DMS53 treated with DMSO at 0.1 percent for 48 hours (cell line): ENCODE measurements around the gene LITAFD.
"Not testable (repeated sequence)": the region's sequence is repeated elsewhere in the genome, so short reads cannot be mapped to it uniquely, and the experiment has no call there.

Experiments used
- DNase-seq: peaks from one replicate; lab custom pipeline; 2025; ENCODE audit not compliant: unreplicated experiment; lab: John Stamatoyannopoulos, UW

The LITAFD gene

DNA sequence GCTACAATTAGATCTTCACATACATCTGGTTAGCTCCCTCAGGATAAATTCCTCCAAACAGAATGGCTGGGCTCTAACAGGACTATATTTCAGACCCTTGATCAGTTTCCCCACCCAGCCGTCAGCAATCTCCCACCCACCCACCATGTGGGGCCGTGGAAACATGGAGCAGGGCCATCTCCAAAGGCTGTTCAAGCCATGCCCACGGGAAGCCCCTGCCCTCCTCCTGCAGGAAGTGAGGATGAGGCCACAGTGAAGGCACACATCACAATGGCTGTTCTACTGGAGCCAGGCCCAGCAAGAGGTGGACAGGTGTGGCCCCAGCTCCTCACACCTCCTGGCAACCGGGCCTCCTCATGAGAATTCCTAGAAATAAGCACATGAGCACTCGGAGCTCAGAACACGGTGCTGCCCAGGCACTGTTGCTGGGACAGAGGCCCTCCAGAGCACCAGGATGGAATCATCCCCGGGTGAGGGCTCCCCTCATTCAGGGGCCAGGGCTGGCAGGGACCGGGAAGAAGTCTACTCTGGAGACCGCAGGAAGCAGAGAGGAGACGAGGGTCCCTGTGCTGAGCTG, at the start of gene LITAFD:
Gene LITAFD (plus strand): TSS at position 311 of the 577 bp plus-strand sequence. CDS start 2,005 bp downstream, outside the sequence.
- no peak for DNase-seq

DNA sequence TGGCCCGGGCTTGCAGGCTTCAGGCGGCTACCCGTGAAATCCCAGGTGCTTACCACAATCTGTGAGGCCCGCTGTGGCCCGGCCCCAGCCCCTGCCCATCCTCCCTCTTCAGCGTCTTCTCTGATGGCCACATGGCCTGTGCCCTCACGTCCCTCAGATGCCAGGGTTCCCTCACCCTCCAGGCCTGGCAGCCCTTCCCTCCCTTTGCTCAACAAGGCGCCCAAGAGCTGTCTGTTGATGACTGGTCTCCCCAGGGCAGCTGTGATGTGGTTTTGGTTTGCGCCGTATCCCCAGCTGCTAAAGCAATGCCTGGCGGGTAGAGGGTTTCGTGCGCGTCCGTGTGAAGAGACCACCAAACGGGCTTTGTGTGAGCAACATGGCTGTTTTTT, 49.4 kb upstream of the LITAFD start:
- no peak for DNase-seq

DNA sequence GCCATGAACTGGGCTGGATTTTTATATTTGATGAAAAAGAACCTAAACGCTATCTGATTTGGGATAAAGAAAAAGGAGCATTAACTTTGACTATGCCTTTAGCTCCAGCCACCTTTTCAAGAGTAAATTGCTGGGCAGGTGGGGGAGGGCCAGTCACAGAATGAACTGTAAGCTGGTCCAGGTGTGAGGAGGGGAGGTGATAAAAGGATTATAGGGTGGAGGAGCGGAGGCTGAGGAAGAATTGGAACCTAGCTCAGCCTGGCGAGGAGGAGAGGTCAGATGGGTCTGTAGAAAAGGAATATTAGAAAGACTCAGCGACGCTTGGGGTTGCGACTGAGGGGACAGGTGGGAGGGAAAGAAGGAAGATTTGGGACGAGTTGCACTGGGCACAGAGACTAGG, 45.4 kb upstream of the LITAFD start:
- not testable (repeated sequence) for DNase-seq

DNA sequence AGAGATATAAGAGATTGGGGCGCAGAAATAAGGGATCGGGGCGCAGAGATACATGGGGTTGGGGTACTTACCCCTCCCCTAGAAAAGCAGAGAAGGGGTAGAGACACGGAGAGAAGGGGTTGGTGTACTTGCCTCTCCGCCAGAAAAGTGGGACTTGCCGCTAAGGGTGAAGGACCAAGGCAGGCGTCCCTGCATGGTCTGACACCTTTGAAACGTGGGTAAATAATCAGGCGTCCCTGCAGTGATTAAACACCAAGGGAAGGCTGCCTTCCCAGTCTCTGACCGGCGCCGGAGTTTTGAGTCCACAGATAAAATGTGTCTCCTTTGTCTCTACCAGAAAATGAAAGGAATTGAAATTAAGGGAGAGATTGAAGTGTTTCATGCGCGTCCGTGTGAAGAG, 44.6 kb upstream of the LITAFD start:
- DNase-seq: not testable (repeated sequence)

DNA sequence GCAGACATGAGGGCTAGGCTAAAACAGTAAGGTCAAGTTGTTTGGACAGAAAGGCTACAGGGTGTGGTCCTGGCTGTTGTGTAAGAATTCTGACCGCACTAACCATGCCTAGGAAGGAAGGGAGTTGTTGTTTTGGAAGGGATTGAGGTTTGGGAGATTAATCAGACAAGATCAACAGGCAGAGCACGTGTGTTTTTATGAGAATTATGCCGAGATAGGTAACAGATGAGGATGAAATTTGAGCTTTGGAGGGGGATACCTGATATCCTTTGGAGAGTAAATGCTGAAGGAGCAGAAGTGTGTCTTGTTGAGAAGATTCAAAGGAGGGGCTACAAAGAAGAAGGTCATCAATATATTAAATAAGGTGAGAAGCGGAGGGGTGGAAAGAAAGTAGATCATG, 40.1 kb upstream of the LITAFD start:
- not testable (repeated sequence) for DNase-seq

DNA sequence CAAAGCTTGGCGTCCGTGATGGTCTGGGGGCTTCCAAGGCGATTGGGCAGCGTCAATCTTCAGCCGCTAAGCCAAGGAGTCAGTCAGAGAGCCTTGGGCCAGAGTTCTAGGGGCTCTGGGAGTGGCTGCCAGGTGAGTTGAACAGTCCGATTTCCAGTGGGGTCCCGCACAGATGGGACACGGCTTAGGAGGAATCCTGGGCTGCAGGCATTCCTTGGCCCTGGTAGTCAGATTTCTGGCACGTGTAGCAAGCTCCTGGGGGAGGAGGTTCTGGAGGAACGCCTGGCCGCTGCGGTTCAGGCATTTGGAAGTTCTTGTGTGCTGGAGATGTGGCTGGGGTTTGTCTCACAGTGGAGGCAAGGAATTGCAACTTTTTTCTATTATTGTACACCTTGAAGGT, 38.9 kb upstream of the LITAFD start:
- DNase-seq: not testable (repeated sequence)

DNA sequence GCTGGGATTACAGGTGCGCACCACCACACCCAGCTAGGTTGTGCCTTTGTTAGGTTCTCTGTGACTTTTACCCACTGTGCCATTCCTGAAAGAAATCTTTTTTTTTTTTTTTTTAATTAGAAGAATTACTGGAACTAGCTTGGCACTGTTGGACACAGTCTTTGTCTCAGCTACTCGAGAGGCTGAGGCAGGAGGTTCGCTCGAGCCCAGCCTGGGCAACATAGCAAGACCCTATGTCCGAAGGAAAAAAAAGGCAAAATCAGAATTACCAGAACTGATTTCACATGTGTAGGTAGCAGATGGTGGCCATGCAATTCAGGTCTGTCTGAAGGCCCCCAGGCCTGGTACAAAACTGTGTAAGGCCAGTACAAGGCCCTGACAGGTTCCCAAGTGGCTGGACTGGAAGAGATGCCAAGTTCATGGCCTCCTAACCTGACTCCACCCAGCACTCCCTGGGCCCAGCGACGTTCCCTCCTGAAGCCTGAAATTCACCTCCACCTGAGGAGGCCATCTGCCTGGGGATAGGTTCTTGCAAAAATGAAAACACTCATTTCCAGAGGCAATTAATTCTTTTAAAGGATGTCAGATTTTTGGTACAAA, 36.4 kb upstream of the LITAFD start:
- no peak for DNase-seq

DNA sequence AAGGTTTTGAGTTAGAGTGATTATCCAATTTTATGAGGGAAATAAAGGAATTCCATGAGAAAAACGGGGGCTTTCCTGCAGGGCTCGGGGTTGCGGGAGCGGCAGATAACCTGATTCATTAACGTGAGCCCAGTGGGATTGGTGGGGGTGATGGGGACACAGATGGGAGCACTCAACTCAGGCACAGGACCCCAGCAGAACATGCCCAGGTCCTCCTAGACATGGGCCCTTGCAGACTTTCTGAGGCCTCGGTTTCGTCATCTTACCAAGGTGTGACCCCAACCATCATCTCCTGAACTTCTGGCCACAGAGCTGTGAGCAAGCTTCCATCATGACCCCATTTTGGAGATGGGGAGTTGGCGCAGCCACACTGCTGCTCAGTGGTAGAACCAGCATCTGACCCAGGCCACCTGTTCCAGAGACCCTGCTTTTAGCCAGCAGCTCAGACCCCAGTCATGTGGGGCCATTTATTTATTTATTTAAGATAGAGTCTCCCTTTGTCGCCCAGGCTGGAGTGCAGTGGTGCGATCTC, 35.7 kb upstream of the LITAFD start:
- DNase-seq: no peak

DNA sequence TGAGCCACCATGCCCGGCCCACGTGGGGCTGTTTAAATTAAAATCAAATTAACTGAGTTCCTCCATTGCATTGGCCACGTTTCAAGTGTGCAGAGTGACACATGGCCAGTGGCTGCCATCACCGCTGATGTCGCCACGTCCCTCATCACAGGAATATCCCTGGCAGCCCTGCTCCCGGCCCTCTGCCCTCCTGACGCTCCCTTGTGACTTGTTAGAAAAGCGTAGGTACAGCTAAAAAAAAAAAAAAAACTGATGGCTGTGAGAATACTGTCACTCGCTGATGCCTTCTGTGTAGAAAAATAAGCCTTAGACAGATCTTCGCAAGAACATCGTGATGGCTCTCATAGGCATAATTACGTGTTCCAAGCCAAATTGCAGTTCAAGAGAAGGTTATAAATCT, 35.0 kb upstream of the LITAFD start:
- no peak for DNase-seq

DNA sequence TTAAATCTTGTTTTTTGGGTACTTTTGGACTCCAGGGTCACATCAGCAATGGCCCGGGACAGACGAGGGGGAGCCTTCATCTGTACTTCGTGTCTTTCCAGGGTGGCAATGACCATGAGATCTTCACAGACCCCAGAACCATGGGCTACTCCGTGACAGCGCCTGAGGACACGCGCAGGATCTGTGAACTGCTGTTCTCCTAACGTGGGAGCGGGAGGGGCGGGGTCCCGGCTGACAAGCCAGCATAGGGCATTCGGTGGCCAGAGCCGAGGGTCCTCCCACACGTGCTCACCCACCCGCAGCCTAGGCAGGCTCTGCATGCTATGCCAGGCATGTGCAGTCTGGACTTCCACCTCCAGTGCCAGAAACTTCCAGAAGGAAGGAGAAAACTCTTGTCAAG, 34.5 kb upstream of the LITAFD start:
- no peak for DNase-seq

DNA sequence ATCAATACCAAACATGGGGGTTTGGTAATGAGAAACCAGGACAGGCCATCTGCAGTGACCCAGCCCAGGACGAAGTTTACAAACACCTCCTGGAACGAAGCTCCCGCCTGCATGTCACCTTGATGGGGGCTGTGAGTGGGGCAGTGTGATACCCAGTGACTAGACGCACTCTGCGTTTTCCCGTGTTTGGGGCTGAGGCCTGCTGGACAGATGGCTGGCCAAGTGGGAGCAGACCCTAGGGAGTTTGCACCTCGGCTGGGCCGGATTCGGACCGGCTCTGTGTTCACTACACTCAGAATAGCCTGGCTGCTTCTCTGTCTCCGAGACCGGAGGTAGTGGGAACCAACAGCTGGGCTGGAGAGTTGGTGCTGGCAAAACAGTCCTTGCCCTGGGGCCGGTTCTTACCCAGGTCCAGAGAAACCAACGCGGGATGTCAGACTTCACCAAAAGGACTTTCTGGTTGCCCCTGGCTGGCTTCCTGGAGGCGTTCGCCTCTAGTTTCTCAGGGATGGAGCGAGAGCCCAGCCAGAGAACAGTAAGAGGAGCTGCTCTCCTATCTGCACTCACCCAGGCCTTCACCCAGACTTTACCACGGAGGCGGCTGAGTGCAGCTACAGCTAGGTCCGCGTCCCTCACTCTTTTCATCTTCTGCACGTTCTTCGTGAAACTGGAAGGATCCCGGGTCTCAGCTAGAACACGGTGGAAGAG, 33.8 kb upstream of the LITAFD start:
- DNase-seq: no peak

DNA sequence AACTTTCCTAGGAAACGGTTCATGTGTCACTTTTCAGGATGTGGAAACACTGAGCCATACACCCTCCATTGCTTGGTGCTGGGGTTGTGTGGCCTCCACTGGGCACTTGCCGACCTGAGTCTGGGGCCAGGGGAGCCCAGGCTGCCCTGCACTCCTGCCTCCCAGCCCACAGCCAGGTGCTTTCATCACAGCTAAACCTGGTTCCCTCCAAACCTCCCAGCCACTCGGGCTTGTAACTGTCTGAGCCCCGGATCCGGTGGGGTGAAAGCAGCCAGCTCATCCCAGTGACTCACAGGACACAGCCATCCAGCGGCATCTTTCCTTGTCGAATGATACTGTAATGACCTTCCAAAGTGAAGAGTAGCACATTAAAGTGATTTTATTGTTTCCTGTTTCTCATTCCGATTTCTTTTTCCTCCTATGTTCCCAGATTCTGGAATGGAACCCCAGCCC, 33.2 kb upstream of the LITAFD start:
- DNase-seq: no peak

DNA sequence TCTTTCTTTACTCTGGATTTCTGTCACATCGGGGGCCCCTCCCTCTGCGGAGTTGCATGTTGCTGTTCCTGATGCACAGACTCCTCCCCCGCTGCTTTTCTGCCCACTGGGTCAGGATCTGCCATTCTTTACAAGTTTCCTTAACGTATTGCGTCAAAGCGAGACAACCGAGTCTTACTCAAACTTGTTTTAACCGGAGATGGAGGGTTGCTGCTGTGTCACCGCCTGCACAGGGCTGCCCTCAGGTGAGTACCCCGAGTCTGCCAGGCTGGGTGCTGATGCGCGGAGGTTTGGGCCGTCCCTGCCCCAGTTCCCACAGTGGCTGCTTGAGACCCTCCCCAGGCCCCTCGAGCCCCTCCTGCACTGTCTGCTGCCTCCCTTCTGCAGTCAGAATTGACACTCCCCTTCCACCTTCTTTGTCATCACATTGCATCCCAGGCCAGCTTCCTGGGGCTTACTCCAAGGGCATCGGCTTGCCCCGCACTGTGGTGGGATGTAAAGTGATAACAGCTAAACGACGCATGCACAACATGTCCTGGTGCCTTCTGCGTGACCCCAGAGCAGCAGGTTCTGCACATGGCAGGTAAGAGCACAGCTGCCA, 32.6 kb upstream of the LITAFD start:
- no peak for DNase-seq

DNA sequence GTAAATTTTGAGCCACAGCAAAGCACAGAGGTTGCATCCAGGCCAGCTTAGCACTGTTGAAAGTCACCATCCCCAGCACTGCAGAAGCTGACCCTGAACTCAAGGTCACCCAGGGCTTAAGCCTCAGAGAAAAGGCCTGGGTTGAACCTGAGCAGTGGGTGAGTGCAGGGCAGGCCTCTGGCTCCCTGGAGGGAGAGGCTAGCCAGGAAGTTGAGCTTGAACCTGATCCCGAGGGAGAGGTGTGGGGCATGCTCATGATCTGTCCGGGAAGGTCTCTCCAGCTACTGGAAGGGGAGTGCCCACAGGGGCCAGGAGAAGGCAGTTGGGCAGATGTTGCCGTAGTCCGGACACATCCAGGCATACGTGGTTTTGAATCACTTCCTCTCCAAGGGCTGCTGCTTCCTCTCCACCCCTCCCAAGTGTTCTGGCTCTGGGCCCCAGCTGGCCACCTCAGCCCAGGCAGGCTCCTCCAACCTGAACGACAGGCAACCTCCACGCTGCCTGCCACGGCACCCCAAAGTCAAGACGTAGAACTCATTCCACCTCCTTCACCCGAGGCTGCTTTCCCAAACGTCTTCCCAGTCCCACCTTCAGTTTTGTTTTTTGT, 31.8 kb upstream of the LITAFD start:
- no peak for DNase-seq

DNA sequence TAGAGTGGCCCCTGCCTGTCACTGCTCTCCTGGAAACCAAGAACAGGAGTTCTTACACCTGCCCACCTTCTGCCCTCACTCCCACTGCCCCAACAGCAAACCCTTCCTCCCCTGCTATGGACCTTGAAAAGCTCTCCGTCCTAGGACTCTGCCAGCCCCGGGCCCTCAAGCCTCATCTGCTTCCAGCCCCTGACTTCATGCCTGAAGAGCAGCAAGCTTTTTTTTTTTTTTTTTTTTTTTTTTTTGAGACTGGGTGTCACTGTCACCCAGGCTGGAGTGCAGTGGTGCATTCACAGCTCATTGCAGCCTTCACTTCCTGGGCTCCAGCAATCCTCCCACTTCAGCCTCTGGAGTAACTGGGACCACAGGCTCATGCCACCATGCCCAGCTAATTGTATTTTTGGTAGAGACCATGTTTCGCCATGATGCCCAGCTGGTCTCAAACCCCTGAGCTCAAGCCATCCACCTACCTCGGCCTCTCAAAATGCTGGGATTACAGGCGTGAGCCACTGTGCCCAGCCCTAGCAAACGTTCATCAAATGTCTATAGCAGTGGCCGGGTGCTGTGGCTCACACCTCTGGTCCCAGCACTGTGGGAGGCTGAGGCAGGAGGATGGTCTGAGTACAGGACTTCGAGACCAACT, 30.3 kb upstream of the LITAFD start:
- DNase-seq: no peak

DNA sequence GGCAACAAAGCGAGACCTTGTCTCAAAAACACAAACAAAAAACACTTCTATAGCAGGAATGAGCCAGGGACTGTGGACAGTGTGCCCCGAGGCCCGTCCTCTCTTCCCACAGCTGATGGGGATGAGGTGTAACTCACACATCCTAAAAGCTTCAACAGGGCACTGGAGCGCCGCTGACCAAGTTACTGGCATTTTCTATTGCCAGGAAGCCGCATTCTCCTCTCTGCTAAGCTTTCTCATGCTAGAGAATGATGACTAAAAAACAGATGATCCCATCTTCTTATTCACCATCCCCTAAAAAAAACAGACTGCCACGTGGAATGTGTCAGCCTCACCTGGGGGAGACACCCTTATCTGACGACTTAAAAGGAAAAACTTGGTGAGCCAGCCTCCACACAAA, 29.6 kb upstream of the LITAFD start:
- no peak for DNase-seq

DNA sequence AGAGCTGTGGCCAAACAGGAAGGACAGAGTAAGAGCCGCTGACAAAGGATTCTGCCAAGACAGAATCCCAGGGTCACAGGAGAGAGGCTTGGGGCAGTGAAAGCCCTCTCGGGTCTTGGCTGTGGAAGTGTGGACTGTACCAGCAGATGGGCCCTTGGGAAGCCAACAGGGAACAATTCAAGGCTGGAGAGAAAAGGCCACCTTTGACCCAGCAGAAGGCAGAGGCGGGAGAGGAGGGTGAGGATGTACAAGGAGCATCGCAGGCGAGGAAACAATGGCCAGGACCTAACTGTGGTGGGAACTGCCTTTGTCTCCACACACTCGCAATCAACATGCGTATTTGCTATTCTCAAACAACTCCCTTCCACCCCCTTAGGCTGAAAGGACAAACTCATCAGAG, 29.0 kb upstream of the LITAFD start:
- DNase-seq: no peak

DNA sequence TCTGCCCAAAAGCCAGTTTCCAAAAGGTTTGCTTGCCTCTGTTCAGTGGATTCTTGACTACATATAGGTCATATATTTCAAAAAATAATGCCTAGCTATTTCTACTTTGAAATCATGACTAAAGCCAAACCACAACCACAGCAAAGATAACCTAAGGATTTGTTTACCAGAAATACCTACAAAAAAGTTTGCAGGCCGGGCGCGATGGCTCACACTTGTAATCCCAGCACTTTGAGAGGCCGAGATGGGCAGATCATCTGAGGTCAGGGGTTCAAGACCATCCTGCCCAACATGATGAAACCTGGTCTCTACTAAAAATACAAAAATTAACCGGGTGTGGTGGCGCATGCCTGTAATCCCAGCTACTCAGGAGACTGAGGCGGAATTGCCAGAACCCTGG, 28.5 kb upstream of the LITAFD start:
- DNase-seq: no peak

DNA sequence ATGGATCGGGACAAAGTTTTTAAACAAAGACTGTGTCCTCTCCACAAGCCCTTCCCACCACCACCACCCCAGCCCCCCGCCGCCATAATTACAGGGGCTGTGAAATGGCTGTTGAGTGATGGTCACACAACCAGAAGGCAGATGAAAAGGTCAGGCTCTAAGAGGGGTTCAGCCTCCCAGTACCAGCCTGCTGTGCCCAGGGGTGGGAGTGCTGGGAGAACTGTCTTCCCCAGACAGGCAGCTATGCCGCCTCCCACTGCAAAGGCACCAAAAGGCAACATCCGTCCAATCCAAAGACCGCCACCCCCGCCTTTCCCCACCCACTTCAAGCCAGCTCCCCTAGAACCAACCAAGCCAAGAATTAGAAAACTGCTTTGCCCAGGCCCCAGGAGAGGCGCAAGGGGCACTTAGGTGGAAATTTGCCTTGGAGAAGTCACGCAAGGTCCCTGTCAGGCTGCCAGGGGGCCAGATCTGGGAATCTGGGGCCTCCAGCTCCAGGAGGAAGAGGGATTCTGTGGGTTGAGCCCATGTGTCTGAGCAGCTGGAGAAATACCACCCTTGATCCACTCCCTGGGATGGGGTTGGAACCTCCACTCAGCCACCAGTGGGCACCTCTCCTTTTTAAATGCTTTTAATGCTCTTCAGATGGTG, 27.7 kb upstream of the LITAFD start:
- no peak for DNase-seq

DNA sequence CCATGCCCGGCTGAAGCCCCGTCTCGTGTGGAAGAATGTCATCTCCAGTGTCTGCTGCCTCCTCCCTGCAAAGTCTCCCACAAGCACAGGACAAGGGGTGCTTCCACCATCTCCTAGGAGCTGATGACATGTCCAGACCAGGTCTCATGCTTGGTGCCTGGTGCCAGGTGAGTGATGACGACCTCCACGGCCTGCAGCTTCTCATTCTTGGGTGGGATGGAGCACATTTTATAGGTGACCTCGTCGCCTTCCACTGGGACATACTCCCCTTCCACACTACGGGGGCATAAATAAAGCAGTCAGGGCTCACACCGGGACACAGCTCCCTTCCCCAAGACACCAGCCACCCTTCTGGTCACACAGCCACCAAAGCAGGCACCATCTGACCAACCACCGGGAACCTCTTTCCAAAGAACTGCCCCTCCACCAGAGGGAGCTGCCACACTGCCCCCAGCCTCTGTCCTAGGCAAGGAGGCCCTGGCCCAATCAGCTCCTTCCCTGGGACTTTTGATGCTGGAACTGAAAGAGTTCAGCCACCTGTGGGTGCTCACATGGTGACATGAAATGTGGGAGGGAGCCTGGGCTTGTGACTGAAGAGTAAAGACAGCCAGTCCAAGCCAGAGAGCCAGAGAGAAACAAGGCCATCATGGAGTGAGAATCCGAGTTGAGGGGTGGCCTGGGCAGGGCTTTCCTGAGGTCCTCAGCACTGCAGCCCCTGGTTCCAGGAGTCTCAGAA, 26.9 kb upstream of the LITAFD start:
- DNase-seq: no peak
